ENCODE data around the gene GALNT9.
"Not testable (repeated sequence)": the region's sequence is repeated elsewhere in the genome, so short reads cannot be mapped to it uniquely, and the experiment has no call there.

The GALNT9 gene

GRCh38 chr12:132195242-132195641, 134.1 kb downstream of the GALNT9 start:
- FAIRE-seq: not testable (repeated sequence)

GRCh38 chr12:132194556-132194955, 134.8 kb downstream of the GALNT9 start:
- FAIRE-seq: no peak

GRCh38 chr12:132194056-132194455, 135.3 kb downstream of the GALNT9 start:
- no peak for FAIRE-seq

- FAIRE-seq: no peak
These were observed 137.5 kb downstream of the GALNT9 start for GRCh38 chr12:132191715-132192553.

- no peak for FAIRE-seq
These were observed 138.4 kb downstream of the GALNT9 start for GRCh38 chr12:132190834-132191500.

- no peak for FAIRE-seq
These were observed 139.2 kb downstream of the GALNT9 start for GRCh38 chr12:132190012-132190755.

- peak; percentile 85 for FAIRE-seq
These were observed 139.9 kb downstream of the GALNT9 start for GRCh38 chr12:132189378-132190011.

- FAIRE-seq: no peak
These were observed 140.5 kb downstream of the GALNT9 start for GRCh38 chr12:132188916-132189325.

GRCh38 chr12:132188451-132188901, 140.9 kb downstream of the GALNT9 start:
- no peak for FAIRE-seq

GRCh38 chr12:132187646-132188450, 141.5 kb downstream of the GALNT9 start:
- FAIRE-seq: no peak

- FAIRE-seq: no peak
These were observed 142.3 kb downstream of the GALNT9 start for GRCh38 chr12:132186857-132187620.

GRCh38 chr12:132186208-132186856, 143.1 kb downstream of the GALNT9 start:
- FAIRE-seq: no peak

- no peak for FAIRE-seq
These were observed 143.7 kb downstream of the GALNT9 start for GRCh38 chr12:132185705-132186104.

GRCh38 chr12:132182711-132183365, 146.6 kb downstream of the GALNT9 start:
- FAIRE-seq: no peak

GRCh38 chr12:132182206-132182710, 147.1 kb downstream of the GALNT9 start:
- FAIRE-seq: no peak

GRCh38 chr12:132181570-132182200, 147.7 kb downstream of the GALNT9 start:
- FAIRE-seq: no peak

GRCh38 chr12:132180648-132181546, 148.5 kb downstream of the GALNT9 start:
- no peak for FAIRE-seq
